Spleen (tissue), 11 donors: Measurements from ENCODE around the gene CFAP251. TPM values are rescaled to one million over a fixed set of nuclear protein-coding genes. Genes with fewer than 3 reads are reported as not detected.
A peak's percentile ranks its signal among the peaks of the same experiment; 100 is the strongest.
"Not testable (repeated sequence)": the region's sequence is repeated elsewhere in the genome, so short reads cannot be mapped to it uniquely, and the experiment has no call there.

Source experiments
- DNase-seq: peaks from one replicate; pipeline ENCODE4 v3.0.0-alpha.2; 2020
- H3K27ac ChIP-seq, 8 donors: fragments of 200-600 bp; sonication (generic) in 7 of 8; 1 replicate in 4 of 8; 2 replicates in 4 of 8; pipeline versions ENCODE4 v1.5.0 to v1.8.0; 2016 to 2021; ENCODE audit warnings: inconsistent platforms in 4 of 8, mild to moderate bottlenecking in 4 of 8, moderate library complexity in 1 of 8
- H3K27me3 ChIP-seq, 7 donors: fragments of 200-600 bp; sonication (generic) in 6 of 7; replicated peaks in 1 of 7; 1 replicate in 4 of 7; 2 replicates in 3 of 7; pipeline versions ENCODE4 v1.5.0 to v1.8.0; 2016 to 2021; ENCODE audit warnings: inconsistent platforms in 3 of 7, mild to moderate bottlenecking in 1 of 7
- H3K36me3 ChIP-seq, 6 donors: fragments of 200-600 bp; sonication (generic) in 5 of 6; 1 replicate in 4 of 6; 2 replicates in 2 of 6; pipeline versions ENCODE4 v1.5.0 to v1.8.0; 2016 to 2021; ENCODE audit warnings: inconsistent platforms in 2 of 6
- H3K4me1 ChIP-seq, 6 donors: fragments of 200-600 bp; sonication (generic) in 5 of 6; 1 replicate in 3 of 6; 2 replicates in 3 of 6; pipeline versions ENCODE4 v1.5.0 to v1.8.0; 2016 to 2021; ENCODE audit warnings: inconsistent platforms in 3 of 6
- H3K4me3 ChIP-seq, 8 donors: fragments of 200-600 bp; sonication (generic) in 7 of 8; 1 replicate in 4 of 8; 2 replicates in 4 of 8; pipeline versions ENCODE4 v1.5.0 to v1.8.0; 2016 to 2021; ENCODE audit warnings: inconsistent platforms in 4 of 8, mild to moderate bottlenecking in 4 of 8, moderate library complexity in 2 of 8
- H3K9me3 ChIP-seq, 8 donors: fragments of 200-600 bp; sonication (generic) in 7 of 8; 1 replicate in 4 of 8; 2 replicates in 4 of 8; pipeline versions ENCODE4 v1.5.0 to v1.8.0; 2016 to 2021; ENCODE audit warnings: inconsistent platforms in 4 of 8
- POLR2A ChIP-seq, 3 donors: fragments of 450-650 bp; IDR thresholded peaks; one replicate each; pipeline ENCODE4 v1.5.1; 2017; ENCODE audit warnings: antibody characterized with exemption in 3 of 3, mild to moderate bottlenecking in 1 of 3
- POLR2AphosphoS5 ChIP-seq, 3 donors: sonication (generic); formaldehyde crosslinking; IDR thresholded peaks; one replicate each; pipeline ENCODE4 v1.5.1; 2017; ENCODE audit warnings: antibody characterized with exemption in 3 of 3
- WGBS, 5 donors: extraction: QIAGEN DNeasy Blood & Tissue Kit in 3 of 5; methylation state at CpG; one replicate each; pipeline versions ENCODE4 v1.1.5 to v1.1.7; 2013 to 2018; 5-methylcytosine and 5-hydroxymethylcytosine counted together
- intact Hi-C: fragments of 100-400 bp; cut with DNase I; formaldehyde crosslinking; loops from one replicate; pipeline ENCODE4 v1.15.0; 2023; ENCODE audit warnings: low total_unique reads
- polyA plus RNA-seq, 3 donors: library from polyadenylated mRNA; stranded (reverse); fragments of 200-250 nt; gene quantifications; one replicate each; pipeline ENCODE4 v1.2.1, GENCODE V29; 2013
- total RNA-seq, 7 donors: library from RNA; depleted of rRNA in 3 of 7; stranded (reverse); fragments of >200 nt in 3 of 7; fragmentation: NEBNext Ultra II Directional in 4 of 7; extraction: Animal tissue kit (Norgen Biotek cat#: 25700) in 4 of 7; gene quantifications; one replicate each; pipeline versions ENCODE4 v1.1.0 to v1.2.1, GENCODE V29; 2016 to 2021
- TF ChIP-seq, protein P1 (sequence below), 11 experiments: fragments of 200-600 bp in 7 of 11; fragments of 450-650 bp in 4 of 11; sonication (generic) in 4 of 11; IDR thresholded peaks in 8 of 11; conservative IDR thresholded peaks in 3 of 11; 1 replicate in 7 of 11; 2 replicates in 4 of 11; pipeline versions ENCODE4 v1.4.0 to v1.8.0; 2016 to 2021; ENCODE audit warnings: antibody characterized with exemption in 11 of 11, inconsistent platforms in 4 of 11, mild to moderate bottlenecking in 1 of 11
- donor health status: healthy with polysubstance abuse.
- donor health status: DM: no; HTN: no; CAD: no; lungs with moderate emphysema.
- donor health status: DM: no; HTN: no; CAD: no.
- donor health status: Bipolar disorder and iron deficiency.
- donor health status: healthy.
- donor health status: DM: no; HTN: no; CAD: no.
- donor health status: DM: yes; HTN: yes; CAD: no.

The CFAP251 gene
- total and polyA plus RNA-seq, 10 donors, result 1.3 to 10.5 (median 3.6) TPM

DNA sequence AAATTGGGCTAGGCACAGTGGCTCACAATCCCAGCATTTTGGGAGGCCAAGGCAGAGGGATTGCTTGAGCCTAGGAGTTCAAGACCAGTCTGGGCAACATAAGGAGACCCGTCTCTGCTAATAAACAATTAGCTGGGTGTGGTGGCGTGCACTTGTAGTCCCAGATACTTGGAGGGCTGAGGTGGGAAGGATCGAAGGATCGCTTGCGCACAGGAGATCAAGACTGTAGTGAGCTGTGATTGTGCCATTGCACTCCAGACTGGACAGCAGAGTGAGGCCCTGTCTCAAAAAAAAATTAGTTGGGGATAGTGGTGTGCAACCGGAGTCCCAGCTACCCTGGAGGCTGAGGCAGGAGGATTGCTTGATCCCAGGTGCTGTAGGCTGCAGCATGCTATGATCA is 64.6 kb downstream of the CFAP251 start:
- DNase-seq, result no peak
- Histone ChIP-seq H3K36me3 (no peaks in the 10 kb centered on the region), H3K4me1 (peaks cover 5 to 58% (median 26%) of the 10 kb centered on the region in 6 donors), H3K27me3 (no peaks in the 10 kb centered on the region), H3K9me3 (no peaks in the 10 kb centered on the region), H3K4me3 (no peak overlapping the region), H3K27ac (no peak overlapping the region)
- 96 to 97% (median 96%) methylated on average over 6 of the region's 6 CpGs for WGBS, 5 donors
- intact Hi-C loops, result no loop called here
- TF ChIP-seq, protein P1, sequence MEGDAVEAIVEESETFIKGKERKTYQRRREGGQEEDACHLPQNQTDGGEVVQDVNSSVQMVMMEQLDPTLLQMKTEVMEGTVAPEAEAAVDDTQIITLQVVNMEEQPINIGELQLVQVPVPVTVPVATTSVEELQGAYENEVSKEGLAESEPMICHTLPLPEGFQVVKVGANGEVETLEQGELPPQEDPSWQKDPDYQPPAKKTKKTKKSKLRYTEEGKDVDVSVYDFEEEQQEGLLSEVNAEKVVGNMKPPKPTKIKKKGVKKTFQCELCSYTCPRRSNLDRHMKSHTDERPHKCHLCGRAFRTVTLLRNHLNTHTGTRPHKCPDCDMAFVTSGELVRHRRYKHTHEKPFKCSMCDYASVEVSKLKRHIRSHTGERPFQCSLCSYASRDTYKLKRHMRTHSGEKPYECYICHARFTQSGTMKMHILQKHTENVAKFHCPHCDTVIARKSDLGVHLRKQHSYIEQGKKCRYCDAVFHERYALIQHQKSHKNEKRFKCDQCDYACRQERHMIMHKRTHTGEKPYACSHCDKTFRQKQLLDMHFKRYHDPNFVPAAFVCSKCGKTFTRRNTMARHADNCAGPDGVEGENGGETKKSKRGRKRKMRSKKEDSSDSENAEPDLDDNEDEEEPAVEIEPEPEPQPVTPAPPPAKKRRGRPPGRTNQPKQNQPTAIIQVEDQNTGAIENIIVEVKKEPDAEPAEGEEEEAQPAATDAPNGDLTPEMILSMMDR (IDR thresholded peaks at IDR 0.05 in 8 of 11, conservative IDR thresholded peaks at IDR 0.05 in 3 of 11), result no peak
- TF ChIP-seq POLR2AphosphoS5 (IDR thresholded peaks at IDR 0.05), result no peak
- TF ChIP-seq POLR2A (IDR thresholded peaks at IDR 0.05), result no peak

DNA sequence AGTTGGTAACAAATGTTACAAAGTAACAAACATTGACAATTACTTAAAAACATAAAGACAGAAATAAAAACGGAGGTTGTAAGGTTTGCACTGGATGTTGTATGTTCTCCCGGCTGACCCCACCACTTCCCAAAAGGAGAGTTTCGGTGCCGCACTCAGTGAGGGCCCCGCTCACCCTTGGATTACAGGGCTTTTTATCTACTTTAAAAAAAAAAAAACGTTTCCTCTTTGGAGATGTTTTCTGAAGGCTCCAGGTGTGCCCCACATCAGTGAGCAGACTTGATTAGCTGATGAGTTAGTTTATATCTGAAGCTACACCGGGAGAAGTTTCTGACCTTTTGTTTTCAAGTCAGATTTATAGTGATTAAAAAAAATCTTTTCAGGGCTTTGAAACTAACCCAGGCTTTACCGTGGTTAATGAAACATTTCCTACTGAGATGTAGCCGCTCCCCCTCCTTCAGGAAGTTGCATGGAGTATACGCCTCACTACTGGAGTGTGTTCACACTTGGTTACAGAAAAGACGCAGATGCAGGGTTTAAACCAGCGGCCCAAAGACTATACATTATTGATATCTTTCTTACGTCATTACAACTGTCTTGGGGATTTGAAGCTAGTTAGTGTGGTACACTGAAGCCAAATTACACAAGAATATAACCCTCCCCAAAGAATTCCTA is 65.3 kb downstream of the CFAP251 start:
- TF ChIP-seq, protein P1 (IDR thresholded peaks at IDR 0.05 in 8 of 11, conservative IDR thresholded peaks at IDR 0.05 in 3 of 11), result no peak
- TF ChIP-seq POLR2A (IDR thresholded peaks at IDR 0.05) (no peak), POLR2AphosphoS5 (IDR thresholded peaks at IDR 0.05) (no peak)
- Histone ChIP-seq H3K4me3 (no peak overlapping the region), H3K9me3 (no peaks in the 10 kb centered on the region), H3K4me1 (peaks cover 5 to 57% (median 26%) of the 10 kb centered on the region in 6 donors), H3K36me3 (no peaks in the 10 kb centered on the region), H3K27ac (peak overlapping the region in 1 of 8 donors; percentile 13), H3K27me3 (no peaks in the 10 kb centered on the region)
- WGBS, 5 donors, result 21 to 31% (median 23%) methylated on average over 13 of the region's 13 CpGs
- intact Hi-C loops, result no loop called here
- no peak for DNase-seq

DNA sequence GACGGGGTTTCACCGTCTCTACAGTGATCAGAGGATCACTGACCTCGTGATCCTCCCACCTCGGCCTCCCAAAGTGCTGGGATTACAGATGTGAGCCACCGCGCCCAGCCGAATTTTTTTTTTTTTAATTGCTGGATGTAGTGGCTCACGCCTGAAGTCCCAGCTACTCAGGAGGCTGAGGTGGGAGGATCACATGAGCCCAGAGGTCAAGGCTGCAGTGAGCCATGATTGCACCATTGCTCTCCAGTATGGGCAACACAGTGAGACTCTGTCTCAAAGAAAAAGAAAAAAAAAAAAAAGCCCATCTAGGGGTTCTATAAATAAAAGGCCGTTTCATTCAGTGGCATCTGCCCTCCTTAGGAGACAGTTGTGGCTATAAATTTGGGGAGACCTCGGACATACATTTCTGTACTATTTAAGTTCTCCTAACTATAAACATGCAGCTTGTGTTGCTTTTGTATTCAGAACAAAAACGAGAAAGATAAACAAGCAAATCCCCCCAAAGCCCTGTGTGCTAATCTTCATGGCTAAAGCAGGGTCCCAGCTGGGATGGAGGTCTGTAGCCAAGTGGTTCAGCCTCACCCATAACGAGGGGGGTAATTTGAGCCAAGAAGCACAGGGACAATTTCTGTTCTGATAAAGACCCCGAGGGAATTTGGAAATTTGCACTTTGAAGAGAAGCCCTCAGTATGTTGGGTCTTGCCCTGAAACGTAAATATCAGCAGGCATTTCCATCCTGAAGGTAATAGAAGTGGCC is 68.3 kb downstream of the CFAP251 start:
- H3K4me3 ChIP-seq, result no peak overlapping the region
- H3K27ac ChIP-seq, result no peak overlapping the region
- peaks cover 0 to 37% (median 11%) of the 10 kb centered on the region in 6 donors for H3K4me1 ChIP-seq
- TF ChIP-seq POLR2A (IDR thresholded peaks at IDR 0.05), result no peak
- no peak for TF ChIP-seq POLR2AphosphoS5 (IDR thresholded peaks at IDR 0.05)
- TF ChIP-seq, protein P1 (IDR thresholded peaks at IDR 0.05 in 8 of 11, conservative IDR thresholded peaks at IDR 0.05 in 3 of 11), result no peak
- no peak for DNase-seq
- no peaks in the 10 kb centered on the region for H3K9me3 ChIP-seq
- H3K36me3 ChIP-seq, result no peaks in the 10 kb centered on the region
- WGBS, 5 donors, result 85 to 92% (median 90%) methylated on average over 14 of the region's 14 CpGs
- H3K27me3 ChIP-seq, result no peaks in the 10 kb centered on the region
- intact Hi-C loops, result no loop called here

DNA sequence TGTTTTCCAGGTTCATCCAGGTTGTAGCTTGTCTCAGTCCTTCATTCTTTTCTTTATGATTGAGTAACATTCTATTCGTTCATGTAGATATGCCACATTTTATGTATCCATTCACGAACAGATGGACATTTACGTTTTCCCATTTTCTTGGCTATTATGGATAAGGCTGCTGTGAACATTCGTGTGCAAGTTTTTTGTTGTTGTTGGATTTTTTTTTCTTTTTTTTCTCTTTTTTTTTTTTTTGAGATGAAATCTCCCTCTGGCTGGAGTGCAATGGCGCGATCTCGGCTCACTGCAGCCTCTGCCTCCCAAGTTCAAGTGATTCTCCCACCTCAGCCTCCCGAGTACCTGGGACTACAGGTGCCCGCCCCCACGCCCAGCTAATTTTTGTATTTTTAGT is 70.1 kb downstream of the CFAP251 start:
- intact Hi-C loops, DNase-seq: not testable (repeated sequence)
- 92 to 95% (median 95%) methylated on average over 10 of the region's 10 CpGs for WGBS, 5 donors

More for the DNA sequence above, 70.1 kb downstream of the CFAP251 start:
- not testable (repeated sequence) for H3K27ac ChIP-seq, H3K36me3 ChIP-seq, H3K9me3 ChIP-seq, H3K4me3 ChIP-seq, H3K27me3 ChIP-seq
- H3K4me1 ChIP-seq, result peaks cover 2 to 30% (median 16%) of the 10 kb centered on the region in 6 donors
